Hepatocyte (in vitro differentiated cells): ENCODE measurements around the gene ZNF317. TPM values are rescaled to one million over a fixed set of nuclear protein-coding genes. Genes with fewer than 3 reads are reported as not detected.

Source experiments
- DNase-seq: peaks from one replicate; pipeline ENCODE4 v3.0.0-alpha.2; 2016; ENCODE audit warnings: low spot score
- H2AFZ ChIP-seq: fragments of 200-600 bp; sonication (generic); 2 replicates; pipeline ENCODE4 v1.6.0; 2016; ENCODE audit warnings: antibody characterized with exemption, mild to moderate bottlenecking
- H3K27ac ChIP-seq: fragments of 200-600 bp; sonication (generic); 2 replicates; pipeline ENCODE4 v1.5.1; 2016; ENCODE audit warnings: mild to moderate bottlenecking
- H3K27me3 ChIP-seq: fragments of 200-600 bp; sonication (generic); 2 replicates; pipeline ENCODE4 v1.6.1; 2016
- H3K36me3 ChIP-seq: fragments of 200-600 bp; sonication (generic); replicated peaks from 2 replicates; pipeline ENCODE4 v1.5.1; 2016; ENCODE audit warnings: low read depth; ENCODE audit not compliant: insufficient read depth
- H3K4me1 ChIP-seq: fragments of 200-600 bp; sonication (generic); 2 replicates; pipeline ENCODE4 v1.5.1; 2016; ENCODE audit warnings: mild to moderate bottlenecking, moderate library complexity; ENCODE audit not compliant: insufficient read depth
- H3K4me2 ChIP-seq: fragments of 200-600 bp; sonication (generic); 2 replicates; pipeline ENCODE4 v1.6.0; 2016
- H3K4me3 ChIP-seq: fragments of 200-600 bp; sonication (generic); 2 replicates; pipeline ENCODE4 v1.5.1; 2016; ENCODE audit warnings: mild to moderate bottlenecking
- H3K79me2 ChIP-seq: fragments of 200-600 bp; sonication (generic); 2 replicates; pipeline ENCODE4 v1.6.0; 2017; ENCODE audit warnings: mild to moderate bottlenecking
- H3K9me2 ChIP-seq: fragments of 200-600 bp; sonication (generic); replicated peaks from 2 replicates; pipeline ENCODE4 v1.6.0; 2017; ENCODE audit warnings: mild to moderate bottlenecking; ENCODE audit not compliant: insufficient read depth
- H3K9me3 ChIP-seq: fragments of 200-600 bp; sonication (generic); 2 replicates; pipeline ENCODE4 v1.5.1; 2016; ENCODE audit warnings: low read depth, mild to moderate bottlenecking
- H4K20me1 ChIP-seq: fragments of 200-600 bp; sonication (generic); 2 replicates; pipeline ENCODE4 v1.6.0; 2016; ENCODE audit warnings: mild to moderate bottlenecking; ENCODE audit not compliant: insufficient read depth, poor library complexity, severe bottlenecking
- EZH2 ChIP-seq: fragments of 200-600 bp; sonication (generic); IDR thresholded peaks from 2 replicates; pipeline ENCODE4 v1.6.1; 2016; ENCODE audit warnings: antibody characterized with exemption, mild to moderate bottlenecking, borderline replicate concordance
- EZH2phosphoT487 ChIP-seq: fragments of 200-600 bp; sonication (generic); IDR thresholded peaks from one replicate; pipeline ENCODE4 v1.6.1; 2018; ENCODE audit warnings: antibody characterized with exemption, mild to moderate bottlenecking, low read depth, moderate library complexity; ENCODE audit not compliant: unreplicated experiment, severe bottlenecking
- whole genome bisulfite sequencing: methylation state at CpG from one replicate; pipeline ENCODE4 v1.1.6; 2016; ENCODE audit warnings: low lambda C conversion rate; ENCODE audit errors: missing lambda C conversion rate; 5-methylcytosine and 5-hydroxymethylcytosine counted together
- polyA plus RNA-seq: library from polyadenylated mRNA; unstranded; fragments of >200 nt; fragmentation: Nextera tagmentation; extraction: Ambion mirVana; gene quantifications from 2 replicates; pipeline ENCODE4 v1.2.1, GENCODE V29; 2016
- total RNA-seq: library from RNA; depleted of rRNA; stranded (reverse); fragments of >200 nt; gene quantifications from 2 replicates; pipeline ENCODE4 v1.2.3, GENCODE V29; 2014
- TF ChIP-seq, protein P1 (sequence below): fragments of 200-600 bp; sonication (generic); IDR thresholded peaks from 2 replicates; pipeline ENCODE4 v1.5.1; 2016; ENCODE audit warnings: antibody characterized with exemption, mild to moderate bottlenecking; ENCODE audit not compliant: poor library complexity

ZNF317 gene
- total and polyA plus RNA-seq, 2 experiments from 2014 or later, result 14.6 to 27.5 TPM

GRCh38 chr19:9139609-9140158 is 513 bp upstream of the ZNF317 start:
- Histone ChIP-seq H3K79me2 (peaks cover 44% of the 10 kb centered on the region), H2AFZ (peak overlapping the region; percentile 93), H3K9me3 (peaks cover 8% of the 10 kb centered on the region), H3K4me1 (no peaks in the 10 kb centered on the region), H3K9me2 (no peaks in the 10 kb centered on the region), H3K36me3 (no peaks in the 10 kb centered on the region), H3K4me3 (peak overlapping the region; percentile 52), H4K20me1 (peaks cover 4% of the 10 kb centered on the region), H3K27me3 (no peaks in the 10 kb centered on the region), H3K27ac (no peak overlapping the region), H3K4me2 (peak overlapping the region; percentile 78)
- WGBS, result 40% methylated on average over 8 of the region's 8 CpGs
- TF ChIP-seq, protein P1, sequence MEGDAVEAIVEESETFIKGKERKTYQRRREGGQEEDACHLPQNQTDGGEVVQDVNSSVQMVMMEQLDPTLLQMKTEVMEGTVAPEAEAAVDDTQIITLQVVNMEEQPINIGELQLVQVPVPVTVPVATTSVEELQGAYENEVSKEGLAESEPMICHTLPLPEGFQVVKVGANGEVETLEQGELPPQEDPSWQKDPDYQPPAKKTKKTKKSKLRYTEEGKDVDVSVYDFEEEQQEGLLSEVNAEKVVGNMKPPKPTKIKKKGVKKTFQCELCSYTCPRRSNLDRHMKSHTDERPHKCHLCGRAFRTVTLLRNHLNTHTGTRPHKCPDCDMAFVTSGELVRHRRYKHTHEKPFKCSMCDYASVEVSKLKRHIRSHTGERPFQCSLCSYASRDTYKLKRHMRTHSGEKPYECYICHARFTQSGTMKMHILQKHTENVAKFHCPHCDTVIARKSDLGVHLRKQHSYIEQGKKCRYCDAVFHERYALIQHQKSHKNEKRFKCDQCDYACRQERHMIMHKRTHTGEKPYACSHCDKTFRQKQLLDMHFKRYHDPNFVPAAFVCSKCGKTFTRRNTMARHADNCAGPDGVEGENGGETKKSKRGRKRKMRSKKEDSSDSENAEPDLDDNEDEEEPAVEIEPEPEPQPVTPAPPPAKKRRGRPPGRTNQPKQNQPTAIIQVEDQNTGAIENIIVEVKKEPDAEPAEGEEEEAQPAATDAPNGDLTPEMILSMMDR, result no peak
- no peak for TF ChIP-seq EZH2phosphoT487
- no peak for TF ChIP-seq EZH2
- no peak for DNase-seq

- Histone ChIP-seq H3K9me2 (no peaks in the 10 kb centered on the region), H2AFZ (no peak overlapping the region), H3K27ac (no peak overlapping the region), H3K36me3 (no peaks in the 10 kb centered on the region), H3K27me3 (no peaks in the 10 kb centered on the region), H3K4me3 (no peak overlapping the region), H4K20me1 (peaks cover 4% of the 10 kb centered on the region), H3K9me3 (peaks cover 20% of the 10 kb centered on the region), H3K4me1 (no peaks in the 10 kb centered on the region), H3K79me2 (peaks cover 97% of the 10 kb centered on the region), H3K4me2 (no peak overlapping the region)
- WGBS, result 99% methylated on average over 5 of the region's 5 CpGs
- no peak for TF ChIP-seq EZH2phosphoT487
- no peak for DNase-seq
These were observed 4.7 kb downstream of the ZNF317 start for GRCh38 chr19:9144920-9145319.

DNA sequence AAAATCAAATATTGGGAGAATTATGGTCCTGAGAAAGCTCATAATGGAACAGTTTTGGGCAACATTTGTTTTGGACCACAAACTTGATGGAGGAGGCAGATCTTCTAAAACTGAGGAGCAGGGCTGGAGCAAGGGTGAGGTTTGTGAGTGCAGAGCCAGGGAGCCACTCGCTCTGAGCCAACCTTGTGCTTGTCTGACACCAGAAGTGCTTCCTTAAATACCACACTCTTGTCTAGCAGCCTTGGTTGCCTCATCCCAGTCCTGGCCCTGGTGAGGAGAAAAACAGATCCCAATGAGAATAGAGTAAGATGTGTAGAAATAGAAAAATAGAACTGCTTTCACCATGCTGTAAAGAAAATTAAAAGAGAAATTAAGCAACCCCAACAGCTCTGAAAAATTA is 6.7 kb downstream of the ZNF317 start:
- no peak overlapping the region for H2AFZ ChIP-seq

GRCh38 chr19:9148697-9149096 is 8.5 kb downstream of the ZNF317 start:
- no peaks in the 10 kb centered on the region for H3K4me1 ChIP-seq
- no peak overlapping the region for H2AFZ ChIP-seq
- TF ChIP-seq EZH2 (no peak), EZH2phosphoT487 (no peak)
- TF ChIP-seq, protein P1, result no peak
- 96% methylated on average over 3 of the region's 3 CpGs for WGBS
- no peak overlapping the region for H3K27ac ChIP-seq
- H3K9me3 ChIP-seq, result peaks cover 33% of the 10 kb centered on the region
- H3K27me3 ChIP-seq, result no peaks in the 10 kb centered on the region
- H3K36me3 ChIP-seq, result no peaks in the 10 kb centered on the region
- no peaks in the 10 kb centered on the region for H3K9me2 ChIP-seq
- no peak overlapping the region for H3K4me3 ChIP-seq
- DNase-seq, result no peak
- no peaks in the 10 kb centered on the region for H4K20me1 ChIP-seq
- no peak overlapping the region for H3K4me2 ChIP-seq
- peaks cover 99% of the 10 kb centered on the region for H3K79me2 ChIP-seq

More for the DNA sequence above, 6.7 kb downstream of the ZNF317 start:
- WGBS, result 100% methylated on average over 1 of the region's 1 CpG
- H3K4me3 ChIP-seq, result no peak overlapping the region
- no peak for DNase-seq
- no peaks in the 10 kb centered on the region for H3K9me2 ChIP-seq
- H3K9me3 ChIP-seq, result peaks cover 20% of the 10 kb centered on the region
- TF ChIP-seq EZH2, result no peak
- peaks cover 4% of the 10 kb centered on the region for H4K20me1 ChIP-seq
- H3K36me3 ChIP-seq, result no peaks in the 10 kb centered on the region
- no peaks in the 10 kb centered on the region for H3K27me3 ChIP-seq
- H3K4me2 ChIP-seq, result no peak overlapping the region
- no peak overlapping the region for H3K27ac ChIP-seq
- H3K79me2 ChIP-seq, result peaks cover 99% of the 10 kb centered on the region
- no peaks in the 10 kb centered on the region for H3K4me1 ChIP-seq
